Embryonic facial prominence (tissue), 1 donor: ENCODE results near the gene NDUFA11.

Source experiments
- DNase-seq: peaks from one replicate; pipeline ENCODE4 v3.0.0-alpha.2; 2016; ENCODE audit errors: extremely low spot score

NDUFA11 gene

DNA sequence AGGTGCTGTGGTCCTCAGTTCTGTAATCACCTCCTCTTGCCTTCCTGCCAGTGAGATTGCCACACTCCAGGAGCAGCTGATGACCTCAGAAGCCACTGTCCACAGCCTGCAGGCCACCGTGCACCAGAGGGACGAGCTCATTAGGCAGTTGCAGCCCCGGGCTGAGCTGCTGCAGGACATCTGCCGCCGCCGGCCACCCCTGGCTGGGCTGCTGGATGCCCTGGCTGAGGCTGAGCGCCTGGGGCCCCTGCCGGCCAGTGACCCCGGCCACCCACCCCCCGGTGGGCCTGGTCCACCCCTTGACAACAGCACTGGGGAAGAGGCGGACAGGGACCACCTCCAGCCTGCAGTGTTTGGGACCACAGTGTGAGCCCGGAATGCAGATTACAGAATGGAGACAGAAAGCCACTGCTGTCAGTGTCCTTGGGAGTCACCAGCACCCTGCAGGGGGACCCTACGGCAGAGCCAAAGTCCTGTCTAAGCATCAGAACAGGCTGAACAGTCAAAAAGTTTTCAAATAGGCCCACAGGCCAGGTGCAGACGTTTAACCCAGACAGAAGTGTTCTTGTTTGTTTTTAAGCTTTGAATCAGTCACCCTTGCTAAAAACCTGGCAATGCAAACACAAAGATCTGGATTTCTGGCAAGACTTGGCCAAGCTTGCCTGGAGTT is 5.3 kb upstream of the NDUFA11 start:
- no peak for DNase-seq

DNA sequence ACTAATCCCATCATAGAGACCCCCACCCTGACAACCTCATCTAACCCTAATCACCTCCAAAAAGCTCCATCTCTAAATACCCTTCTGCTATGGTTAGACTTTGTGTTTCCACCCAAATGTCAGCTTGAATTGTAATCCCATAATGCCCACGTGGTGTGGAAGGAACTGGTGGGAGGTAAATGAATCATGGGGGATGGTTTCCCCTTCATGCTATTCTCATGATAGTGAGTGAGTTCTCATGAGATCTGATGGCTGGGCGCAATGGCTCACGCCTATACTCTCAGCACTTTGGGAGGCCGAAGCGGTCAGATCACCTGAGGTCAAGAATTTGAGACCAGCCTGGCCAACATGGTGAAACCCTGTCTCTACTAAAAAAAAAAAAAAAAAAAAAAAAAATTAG is 3.7 kb upstream of the NDUFA11 start:
- no peak for DNase-seq

DNA sequence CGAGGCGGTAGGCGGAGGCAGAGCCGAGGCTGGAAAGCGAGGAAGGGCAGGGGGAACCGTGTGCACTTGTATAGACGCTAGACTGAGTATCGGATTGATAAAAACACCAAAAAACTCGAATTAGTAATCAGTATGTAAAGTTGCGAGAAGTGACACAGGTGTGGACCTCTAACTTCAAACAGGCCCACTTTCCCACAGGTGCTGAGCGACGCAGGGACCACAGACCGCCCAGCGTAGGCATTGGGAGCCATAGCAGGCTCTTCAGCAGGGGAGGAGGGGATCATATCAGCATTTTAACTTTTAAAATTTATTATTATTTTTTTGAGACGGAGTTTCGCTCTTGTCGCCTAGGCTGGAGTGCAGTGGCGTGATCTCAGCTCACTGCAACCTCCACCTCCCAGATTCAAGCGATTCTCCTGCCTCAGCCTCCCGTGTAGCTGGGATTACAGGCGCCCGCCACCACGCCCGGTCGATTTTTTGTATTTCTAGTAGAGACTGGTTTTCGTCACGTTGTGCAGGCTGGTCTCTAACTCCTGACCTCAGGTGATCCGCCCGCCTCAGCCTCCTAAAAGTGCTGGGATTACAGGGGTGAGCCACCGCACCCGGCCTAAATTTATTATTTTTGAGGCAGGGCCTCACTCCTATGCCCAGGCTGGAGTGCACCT is 1.7 kb upstream of the NDUFA11 start:
- DNase-seq: no peak

DNA sequence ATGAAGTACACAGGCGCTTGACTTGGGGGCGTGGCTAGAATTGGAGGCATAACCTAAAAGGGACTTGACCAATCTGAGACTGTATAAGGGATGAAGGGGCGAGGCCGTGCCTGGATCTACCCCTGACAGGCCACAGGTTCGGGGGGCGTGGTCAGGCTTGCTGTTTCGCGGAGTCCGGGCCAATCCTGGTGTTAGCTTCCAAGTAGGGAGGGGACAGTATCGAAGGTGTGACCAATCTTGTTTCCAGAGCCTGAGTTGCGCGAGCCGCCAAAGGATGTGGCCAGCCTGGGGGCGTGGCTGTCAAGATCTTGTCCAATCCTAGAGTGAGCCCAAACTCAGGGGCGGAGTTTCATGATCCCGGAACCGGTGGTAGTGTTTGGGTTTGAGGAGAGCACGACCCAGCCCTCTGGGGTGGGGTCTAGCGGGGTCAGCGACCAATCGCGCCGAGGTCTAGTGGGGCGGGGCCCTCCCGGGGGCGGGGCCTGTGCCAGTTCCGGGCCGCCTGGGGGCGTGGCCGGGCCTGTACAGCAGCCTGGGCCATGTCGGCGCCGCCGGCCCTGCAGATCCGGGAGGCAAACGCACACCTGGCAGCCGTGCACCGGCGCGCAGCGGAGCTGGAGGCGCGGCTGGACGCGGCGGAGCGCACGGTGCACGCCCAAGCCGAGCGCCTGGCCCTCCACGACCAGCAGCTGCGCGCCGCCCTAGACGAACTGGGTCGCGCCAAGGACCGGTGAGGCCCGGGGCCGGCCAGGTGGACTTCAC is 943 bp upstream of the NDUFA11 start, which contains the start of gene VMAC:
VMAC (plus strand) TSS at position 521 of the 762 bp plus-strand sequence; CDS start at position 540, 19 bp downstream.
- peak; percentile 99 for DNase-seq

DNA sequence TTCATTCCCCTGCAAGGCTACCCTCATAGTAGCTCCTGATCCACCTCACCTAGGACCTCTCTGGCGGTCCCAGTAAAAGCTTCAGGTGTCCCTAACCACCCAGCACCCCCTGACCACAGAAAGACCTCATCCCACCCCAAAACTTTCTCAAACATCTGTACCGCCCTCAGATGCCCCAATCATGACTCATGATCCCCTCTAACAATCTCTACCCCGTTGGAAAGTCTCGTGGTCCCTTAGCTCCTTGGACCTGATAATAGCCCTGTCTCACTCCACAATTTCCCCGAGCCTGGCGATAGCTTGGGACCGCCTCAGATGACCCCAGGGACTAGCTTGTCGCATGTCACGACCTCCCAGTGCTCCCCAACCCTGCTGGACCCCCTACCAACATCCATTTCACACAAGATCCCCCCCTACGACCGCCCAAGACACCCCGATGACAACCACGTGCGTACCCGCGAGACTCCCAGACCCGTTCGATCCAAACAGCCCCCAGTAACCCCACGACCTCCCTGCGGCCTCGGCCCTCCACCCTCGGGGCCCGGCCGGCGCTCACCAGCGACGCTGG is 450 bp downstream of the NDUFA11 start:
- no peak for DNase-seq

DNA sequence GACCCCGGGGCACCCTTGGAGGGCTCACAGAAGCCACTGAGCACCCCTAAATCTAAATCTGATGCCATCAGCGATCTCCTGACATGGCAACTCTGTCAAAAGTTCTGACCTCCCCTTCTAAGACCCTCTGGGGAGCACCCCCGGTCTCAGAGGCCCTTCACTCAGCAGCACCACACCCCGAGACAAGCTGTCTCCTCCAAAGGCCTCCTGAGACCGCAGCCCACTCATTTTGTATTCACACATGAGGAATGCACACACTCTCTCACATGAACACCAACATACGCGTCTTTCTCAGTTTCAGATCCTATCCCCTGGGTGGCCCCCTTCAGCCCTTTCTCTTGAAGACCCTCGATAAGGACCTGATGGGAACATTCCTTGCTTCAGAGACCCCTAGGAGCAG is 2.6 kb downstream of the NDUFA11 start:
- no peak for DNase-seq

DNA sequence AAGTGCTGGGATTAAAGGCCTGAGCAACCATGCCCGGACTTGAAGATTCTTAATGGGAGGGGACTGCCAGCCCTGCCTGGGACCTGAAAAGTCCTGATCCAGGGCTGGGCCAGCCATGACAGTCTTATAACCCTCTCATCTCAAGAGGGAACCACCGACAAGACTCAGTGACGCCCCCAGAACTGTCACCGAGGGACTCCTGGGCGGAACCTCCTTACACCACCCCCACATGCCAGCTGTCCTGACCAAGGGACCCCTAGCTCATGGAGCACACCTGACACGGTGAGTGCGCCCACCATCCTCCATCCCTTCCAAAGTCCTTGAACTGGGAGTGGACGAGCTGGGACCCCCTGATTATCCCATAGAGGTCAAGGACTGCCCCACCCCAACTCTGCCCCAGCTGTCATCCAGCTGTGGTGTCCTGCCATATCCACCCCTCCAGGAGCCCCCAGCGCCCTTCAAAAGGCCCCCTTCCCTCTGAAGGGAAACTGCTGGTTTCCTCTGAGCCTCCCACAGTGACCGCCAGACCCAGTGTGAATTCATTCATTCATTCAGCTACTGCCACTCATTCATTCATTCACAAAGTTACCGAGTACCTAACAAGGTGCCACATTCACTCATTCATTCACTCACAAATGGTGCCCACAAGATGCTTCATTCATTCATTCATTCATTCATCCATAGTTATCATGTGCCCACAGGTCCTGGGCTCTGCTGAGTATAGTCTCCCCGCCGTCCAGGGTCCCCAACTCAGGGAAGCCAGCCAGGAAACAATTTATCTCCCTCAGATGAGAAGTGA is 3.7 kb downstream of the NDUFA11 start:
- no peak for DNase-seq

DNA sequence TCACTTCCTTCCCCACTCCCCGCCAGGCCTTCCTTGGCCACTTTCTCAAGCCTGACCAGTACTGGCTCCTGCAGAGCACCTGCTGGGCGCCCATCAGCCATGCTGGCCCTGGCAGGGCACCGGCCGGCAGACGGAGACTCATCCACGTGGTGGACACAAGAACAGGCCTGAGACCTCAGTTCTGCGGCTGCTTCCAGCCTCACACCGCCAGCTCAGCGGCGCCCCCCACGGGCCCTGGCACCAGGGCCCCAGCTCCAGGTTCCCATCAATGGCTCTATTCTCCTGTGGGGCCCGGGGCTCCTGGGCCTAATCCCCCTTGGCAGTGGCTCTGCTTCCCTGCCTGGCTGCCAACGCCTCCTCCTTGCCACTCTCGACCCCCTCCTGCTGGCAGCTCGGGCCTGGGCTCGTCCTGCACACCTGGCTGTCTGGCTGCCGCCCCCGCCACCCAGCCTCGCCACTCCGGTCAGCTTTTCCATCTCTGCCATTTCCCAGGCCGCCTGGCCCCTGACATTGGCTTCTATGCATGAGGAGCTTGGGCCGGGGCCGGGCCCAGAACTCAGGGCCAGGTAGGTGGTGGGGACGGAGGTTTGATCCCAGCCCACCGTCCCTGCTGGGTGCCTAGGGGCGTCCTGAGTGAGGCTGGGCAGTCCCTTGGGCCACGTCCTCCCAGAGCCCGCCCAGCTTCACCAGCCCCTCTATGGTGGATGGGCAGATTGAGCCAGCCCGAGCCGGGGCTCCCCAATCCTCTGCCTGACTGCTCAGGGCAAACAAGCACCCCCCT is 6.2 kb downstream of the NDUFA11 start:
- no peak for DNase-seq

DNA sequence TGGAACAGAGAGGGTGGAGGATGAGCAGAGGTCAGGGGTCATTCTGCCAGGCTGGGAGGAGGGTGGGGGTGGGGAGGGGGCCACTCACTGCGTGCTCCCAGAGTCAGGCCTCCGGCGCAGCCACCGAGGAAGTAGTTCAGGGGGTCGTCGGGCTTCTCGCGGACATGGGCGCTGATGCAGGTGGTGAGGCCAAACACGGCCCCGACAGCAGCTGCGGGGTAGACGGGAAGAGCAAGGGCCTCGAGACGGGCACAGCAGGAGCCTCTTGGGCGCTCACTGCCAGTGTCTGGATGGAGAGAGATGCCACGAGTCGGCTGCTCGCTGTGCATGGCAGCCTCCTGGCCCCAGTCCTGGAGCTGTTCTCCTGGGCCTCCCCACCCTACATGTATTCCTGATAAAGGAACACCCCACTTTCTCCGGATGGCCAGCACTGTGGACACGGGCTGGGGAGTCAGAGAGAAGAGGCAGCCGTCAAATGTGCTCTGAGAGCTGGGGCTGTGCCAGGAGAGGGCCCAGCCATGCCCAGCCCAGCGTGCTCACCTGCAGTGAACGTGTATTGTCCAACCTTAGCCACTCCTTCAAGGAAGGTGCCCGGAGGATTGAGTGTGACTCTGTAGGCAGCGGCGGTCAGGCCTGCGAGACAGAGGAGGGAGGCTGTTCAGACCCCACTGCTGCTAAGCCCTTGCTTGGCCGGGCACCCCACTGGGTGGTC is 7.1 kb downstream of the NDUFA11 start:
- DNase-seq: no peak

DNA sequence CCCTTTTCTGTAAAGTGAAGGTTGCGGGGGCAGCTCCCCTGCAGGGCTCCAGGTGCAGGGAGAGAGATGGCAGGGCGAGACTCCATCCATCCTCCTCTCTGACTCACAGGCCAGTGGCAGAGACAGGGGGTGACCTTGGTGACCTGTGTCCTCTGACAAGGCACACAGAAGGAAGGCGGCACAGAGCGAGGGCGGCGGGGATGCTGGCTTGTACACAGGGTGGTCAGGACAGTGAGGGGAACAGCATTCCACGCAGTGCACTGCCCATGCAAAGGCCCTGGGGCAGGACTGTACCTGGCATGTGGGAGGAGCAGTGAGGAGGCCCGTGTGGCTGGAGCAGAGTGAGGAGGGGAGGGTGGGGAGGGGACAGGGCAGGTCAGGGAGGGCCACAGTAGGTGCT is 7.7 kb downstream of the NDUFA11 start:
- no peak for DNase-seq

DNA sequence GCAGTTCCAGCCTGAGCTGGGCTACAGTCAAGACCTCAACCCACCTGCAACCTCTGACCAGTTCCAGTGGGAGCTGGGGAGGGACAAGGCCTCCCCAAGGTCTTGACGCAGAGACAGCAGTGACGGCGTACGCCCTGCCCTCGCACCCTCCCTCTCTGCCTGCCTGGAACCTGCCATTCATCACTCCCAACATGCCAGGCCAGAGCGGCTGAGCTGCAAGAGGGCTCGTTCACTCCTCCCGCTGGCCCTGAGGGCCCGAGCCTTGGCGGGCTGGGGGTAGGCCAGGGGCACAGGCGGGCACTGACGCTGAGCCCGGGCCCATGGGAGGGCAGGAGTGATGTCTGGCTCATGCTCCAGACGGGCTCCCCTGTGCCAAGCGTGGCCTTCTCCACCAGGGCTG is 8.2 kb downstream of the NDUFA11 start:
- DNase-seq: no peak

DNA sequence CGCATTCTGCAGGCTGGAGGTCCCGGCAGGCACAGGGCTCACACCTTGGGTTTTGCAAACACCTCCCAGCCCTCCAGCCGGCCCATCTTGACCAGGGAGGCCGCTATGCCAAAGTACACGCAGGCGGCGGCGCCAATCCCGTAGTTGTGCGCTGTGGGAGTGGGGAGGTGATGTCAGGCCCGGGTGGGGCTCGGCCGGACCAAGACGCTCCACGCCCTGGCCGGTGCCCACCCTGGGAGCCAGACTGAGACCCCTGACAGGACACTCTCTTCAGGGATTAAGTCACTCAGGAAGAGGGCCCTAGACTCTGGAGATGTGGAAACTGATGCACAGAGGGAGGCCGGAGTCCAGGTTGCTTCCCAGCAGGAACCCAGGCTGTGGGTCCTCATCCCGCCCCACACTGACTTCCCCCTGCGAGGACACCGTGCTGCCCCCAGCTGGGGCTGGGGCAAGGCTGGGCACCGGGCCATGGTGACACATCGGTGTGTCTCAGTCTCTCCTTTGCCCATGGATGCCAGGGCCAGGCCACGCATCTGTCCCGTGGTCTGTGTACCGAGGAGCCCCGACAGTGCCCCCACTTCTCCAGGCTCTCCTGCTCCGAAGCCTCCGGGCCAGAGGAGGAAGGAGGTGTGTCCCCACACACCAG is 8.8 kb downstream of the NDUFA11 start:
- DNase-seq: no peak

DNA sequence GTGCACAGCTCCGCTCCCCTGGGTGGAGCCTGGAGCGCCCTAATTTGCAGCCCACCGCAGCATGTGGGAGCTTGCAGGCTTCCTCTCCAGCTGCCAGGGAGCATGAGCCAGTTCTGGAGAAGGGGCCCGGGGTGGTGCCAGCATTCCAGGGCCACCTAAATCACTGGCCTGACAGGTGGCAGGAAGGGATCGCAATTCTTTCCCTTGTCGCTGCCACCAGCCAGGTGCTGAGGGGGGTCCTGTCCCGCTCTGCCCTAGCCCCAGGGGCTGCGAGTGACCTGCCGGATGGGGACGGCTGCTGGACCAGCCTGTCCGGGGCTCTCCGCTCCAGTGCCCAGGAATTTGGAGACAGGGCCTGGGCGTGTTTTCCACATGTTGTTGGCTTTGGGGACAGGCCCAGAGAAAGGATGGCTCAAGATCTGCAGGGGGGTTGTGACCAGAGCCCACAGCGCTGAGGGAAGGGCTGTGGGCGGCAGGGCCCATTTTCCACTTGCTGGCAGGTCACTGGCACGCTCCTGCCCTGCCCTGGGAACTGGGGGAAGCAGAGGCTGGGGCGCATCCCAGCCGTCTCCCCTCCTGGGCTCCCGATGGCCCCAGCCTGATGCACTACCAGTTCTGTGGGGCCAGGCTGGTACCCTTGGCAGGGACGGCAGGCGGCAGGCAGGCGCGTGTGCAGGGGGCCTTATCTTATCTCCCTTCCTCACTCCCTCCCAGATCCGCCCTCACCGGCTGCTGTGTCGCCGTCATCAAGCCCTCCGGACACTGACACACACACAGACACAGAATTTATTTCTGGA is 9.5 kb downstream of the NDUFA11 start:
- DNase-seq: no peak

DNA sequence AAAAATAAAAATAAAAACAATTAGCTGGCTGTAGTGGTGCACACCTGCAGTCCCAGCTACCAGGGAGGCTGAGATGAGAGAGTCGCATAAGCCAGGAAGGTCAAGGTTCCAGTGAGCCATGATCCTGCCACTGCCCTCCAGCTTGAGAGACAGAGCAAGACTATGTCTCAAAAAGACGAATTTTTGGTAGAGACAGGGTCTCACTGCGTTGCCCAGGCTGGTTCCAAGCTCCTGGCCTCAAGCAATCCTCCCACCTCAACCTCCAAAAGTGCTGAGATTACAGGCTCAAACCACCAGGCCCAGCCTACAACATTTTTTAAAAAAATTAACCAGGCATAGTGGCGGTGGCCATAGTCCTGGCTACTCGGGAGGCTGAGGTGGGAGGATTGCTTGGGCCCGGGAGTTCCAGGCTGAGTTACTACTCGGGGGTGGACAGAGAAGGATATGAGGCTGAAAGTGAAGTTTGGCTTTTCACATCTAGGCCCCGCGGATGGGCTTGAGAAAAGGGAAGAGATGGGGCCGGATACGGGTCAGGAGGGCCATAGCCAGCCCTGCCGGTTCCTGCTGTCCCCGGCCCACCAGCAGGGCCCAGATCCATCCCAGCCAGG is 10.2 kb downstream of the NDUFA11 start:
- DNase-seq: no peak

DNA sequence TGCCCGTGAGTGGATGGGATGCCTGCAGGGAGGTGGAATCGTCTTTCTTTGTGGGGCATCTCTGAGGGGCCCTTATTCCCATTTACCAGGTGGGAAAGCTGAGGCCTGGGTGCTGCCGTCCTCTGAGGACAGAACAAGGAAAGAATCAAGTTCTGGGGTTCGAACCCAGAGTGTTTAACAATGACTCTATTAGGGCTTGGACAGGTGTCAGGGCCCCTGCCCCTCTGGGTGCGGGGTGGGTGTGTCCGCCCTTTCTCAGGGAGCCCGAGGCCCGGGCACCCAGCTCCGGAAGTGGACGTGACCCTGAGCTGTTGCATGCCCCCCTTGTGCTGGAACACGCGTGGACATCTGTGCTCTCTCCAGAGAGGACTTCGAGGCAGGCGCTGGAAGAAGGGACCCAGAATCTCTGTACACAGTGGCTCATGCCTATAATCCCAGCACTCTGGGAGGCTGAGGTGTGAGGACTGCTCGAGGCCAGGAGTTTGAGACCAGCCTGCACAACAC is 10.8 kb downstream of the NDUFA11 start:
- no peak for DNase-seq

DNA sequence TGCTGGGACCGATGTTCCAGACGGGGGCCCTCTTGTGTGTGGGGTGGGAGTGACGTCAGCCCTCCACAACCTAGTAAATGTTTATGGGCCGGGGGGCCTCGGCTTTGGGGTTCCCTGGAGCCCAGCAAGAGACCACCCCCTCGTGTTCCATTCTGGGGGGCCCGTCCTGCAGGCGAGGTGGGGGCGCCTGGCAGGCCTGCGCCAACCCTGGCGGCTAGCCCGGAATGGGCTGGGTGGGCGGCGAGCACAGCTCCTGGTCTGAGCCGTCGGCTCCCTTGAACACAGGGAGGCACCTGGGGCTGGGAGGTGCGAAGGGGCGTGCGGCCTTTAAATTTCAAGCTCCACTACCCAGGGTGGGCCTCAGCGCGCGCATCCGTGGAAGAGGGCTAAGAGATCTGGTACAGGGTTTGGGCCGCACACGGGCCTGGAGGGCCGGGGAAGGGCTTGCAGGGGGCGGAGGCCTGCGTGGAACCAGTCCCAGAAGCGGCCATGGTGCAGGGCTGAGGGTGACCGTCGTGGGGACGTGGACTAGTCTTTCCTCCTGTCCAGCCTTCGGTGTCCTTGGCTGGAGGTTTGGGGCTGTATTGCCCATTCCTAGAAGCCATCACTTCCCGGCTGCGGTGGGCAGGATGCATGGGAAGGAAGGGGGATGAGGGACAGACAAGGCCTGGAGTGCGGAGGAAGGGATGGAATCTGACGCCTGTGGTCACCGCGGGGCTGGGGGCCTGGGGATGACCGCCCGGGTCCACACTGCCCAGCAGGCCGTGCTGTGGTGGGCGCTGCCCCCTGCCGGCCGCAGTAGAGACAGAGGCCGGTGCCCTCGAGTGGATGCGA is 11.4 kb downstream of the NDUFA11 start:
- no peak for DNase-seq

DNA sequence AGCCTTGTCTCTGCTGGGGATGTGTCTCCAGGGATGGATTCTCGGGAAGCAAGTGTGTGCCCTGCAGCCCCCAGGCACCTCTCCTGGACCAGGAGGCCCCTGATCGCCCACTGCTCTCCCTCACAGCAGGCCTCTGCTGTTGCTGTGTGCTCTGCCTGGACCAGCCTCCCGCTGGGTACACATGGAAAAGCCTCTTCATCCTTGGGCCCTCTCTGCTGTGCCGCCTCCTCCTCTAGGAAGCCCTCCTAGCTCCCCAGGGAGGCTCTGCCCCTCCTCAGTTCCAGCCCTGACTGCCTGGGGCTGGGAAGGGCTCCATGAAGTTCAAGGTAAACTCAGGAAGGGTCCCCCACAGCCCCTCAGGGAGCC is 12.0 kb downstream of the NDUFA11 start:
- no peak for DNase-seq
